ENCODE results near the gene GOLIM4.

DNA sequence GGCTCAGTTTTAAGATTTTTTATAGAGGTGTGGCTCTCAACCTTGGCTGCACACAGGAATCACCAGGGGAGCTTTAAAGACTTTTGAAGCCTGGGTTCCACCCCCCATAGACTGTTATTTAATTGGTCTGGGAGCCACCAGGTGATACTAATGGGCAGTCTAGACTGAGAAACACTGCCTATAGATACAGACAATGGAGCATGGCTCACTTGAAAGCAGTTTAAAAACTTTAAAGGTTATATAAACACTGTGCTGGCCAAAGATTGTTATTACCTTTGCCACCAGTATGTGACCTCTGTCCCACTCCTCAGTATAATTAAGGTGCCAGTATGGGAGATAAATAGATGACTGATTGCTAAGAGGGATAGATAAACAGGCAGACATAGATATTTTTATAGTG is 3.8 kb downstream of the GOLIM4 start:
- TF ChIP-seq, protein P1, sequence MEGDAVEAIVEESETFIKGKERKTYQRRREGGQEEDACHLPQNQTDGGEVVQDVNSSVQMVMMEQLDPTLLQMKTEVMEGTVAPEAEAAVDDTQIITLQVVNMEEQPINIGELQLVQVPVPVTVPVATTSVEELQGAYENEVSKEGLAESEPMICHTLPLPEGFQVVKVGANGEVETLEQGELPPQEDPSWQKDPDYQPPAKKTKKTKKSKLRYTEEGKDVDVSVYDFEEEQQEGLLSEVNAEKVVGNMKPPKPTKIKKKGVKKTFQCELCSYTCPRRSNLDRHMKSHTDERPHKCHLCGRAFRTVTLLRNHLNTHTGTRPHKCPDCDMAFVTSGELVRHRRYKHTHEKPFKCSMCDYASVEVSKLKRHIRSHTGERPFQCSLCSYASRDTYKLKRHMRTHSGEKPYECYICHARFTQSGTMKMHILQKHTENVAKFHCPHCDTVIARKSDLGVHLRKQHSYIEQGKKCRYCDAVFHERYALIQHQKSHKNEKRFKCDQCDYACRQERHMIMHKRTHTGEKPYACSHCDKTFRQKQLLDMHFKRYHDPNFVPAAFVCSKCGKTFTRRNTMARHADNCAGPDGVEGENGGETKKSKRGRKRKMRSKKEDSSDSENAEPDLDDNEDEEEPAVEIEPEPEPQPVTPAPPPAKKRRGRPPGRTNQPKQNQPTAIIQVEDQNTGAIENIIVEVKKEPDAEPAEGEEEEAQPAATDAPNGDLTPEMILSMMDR (IDR thresholded peaks at IDR 0.05; ENCODE audit: low read depth, low read length, missing input control), result no peak
- TF ChIP-seq, protein P2, sequence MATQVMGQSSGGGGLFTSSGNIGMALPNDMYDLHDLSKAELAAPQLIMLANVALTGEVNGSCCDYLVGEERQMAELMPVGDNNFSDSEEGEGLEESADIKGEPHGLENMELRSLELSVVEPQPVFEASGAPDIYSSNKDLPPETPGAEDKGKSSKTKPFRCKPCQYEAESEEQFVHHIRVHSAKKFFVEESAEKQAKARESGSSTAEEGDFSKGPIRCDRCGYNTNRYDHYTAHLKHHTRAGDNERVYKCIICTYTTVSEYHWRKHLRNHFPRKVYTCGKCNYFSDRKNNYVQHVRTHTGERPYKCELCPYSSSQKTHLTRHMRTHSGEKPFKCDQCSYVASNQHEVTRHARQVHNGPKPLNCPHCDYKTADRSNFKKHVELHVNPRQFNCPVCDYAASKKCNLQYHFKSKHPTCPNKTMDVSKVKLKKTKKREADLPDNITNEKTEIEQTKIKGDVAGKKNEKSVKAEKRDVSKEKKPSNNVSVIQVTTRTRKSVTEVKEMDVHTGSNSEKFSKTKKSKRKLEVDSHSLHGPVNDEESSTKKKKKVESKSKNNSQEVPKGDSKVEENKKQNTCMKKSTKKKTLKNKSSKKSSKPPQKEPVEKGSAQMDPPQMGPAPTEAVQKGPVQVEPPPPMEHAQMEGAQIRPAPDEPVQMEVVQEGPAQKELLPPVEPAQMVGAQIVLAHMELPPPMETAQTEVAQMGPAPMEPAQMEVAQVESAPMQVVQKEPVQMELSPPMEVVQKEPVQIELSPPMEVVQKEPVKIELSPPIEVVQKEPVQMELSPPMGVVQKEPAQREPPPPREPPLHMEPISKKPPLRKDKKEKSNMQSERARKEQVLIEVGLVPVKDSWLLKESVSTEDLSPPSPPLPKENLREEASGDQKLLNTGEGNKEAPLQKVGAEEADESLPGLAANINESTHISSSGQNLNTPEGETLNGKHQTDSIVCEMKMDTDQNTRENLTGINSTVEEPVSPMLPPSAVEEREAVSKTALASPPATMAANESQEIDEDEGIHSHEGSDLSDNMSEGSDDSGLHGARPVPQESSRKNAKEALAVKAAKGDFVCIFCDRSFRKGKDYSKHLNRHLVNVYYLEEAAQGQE (IDR thresholded peaks at IDR 0.05), result no peak

Data from liver (tissue), 2 donors.